Endothelial cell of umbilical vein (primary cell): Measurements from ENCODE around the gene BRD1. TPM values are rescaled to one million over a fixed set of nuclear protein-coding genes. Genes with fewer than 3 reads are reported as not detected.

ENCODE experiments used
- BruUV-seq: library from RNA; stranded (reverse); fragments of 400-500 nt; replicated peaks from 2 replicates; lab custom pipeline; 2021; lab: Mats Ljungman, UMichigan
- CTCF ChIA-PET: fragments of 300-600, 350-600 bp; sonication (Branson Sonifier 250); formaldehyde crosslinking; loops from one replicate; lab custom pipeline; 2021; ENCODE audit warnings: antibody characterized with exemption, inconsistent platforms; lab: Charles Lee
- POLR2A ChIA-PET: fragments of 300-600, 350-600 bp; sonication (Branson Sonifier 250); formaldehyde crosslinking; loops from one replicate; lab custom pipeline; 2021; ENCODE audit warnings: antibody characterized with exemption, inconsistent platforms; lab: Charles Lee
- DNase-seq: peaks from one replicate; pipeline ENCODE4 v3.0.0-alpha.2; 2011; ENCODE audit warnings: low read depth, low spot score
- FAIRE-seq: peaks from 2 replicates; lab custom pipeline; 2011; peaks lifted over from hg19 to GRCh38; lab: Jason Lieb, UNC
- H2AFZ ChIP-seq: 2 replicates; pipeline ENCODE4 v1.6.0; 2012; ENCODE audit warnings: low read depth, low read length, control low read depth, inconsistent platforms
- H3K27ac ChIP-seq: 2 replicates; pipeline ENCODE4 v1.5.1; 2011; ENCODE audit warnings: low read depth, mild to moderate bottlenecking, control low read depth, low read length, moderate library complexity; ENCODE audit not compliant: insufficient read depth
- H3K27me3 ChIP-seq, 2 experiments: 2 replicates each; pipeline versions ENCODE4 v1.6.0 to v1.6.1; 2011; ENCODE audit warnings: low read length in 2 of 2, mixed read lengths in 1 of 2; ENCODE audit not compliant: control insufficient read depth in 2 of 2, insufficient read depth in 2 of 2
- H3K36me3 ChIP-seq, 2 experiments: 2 replicates in 1 of 2; 3 replicates in 1 of 2; pipeline ENCODE4 v1.5.1; 2011; ENCODE audit warnings: low read length in 2 of 2, mild to moderate bottlenecking in 1 of 2, moderate library complexity in 1 of 2; ENCODE audit not compliant: control insufficient read depth in 2 of 2, insufficient read depth in 2 of 2; ENCODE audit errors: extremely low read depth in 1 of 2
- H3K4me1 ChIP-seq: 3 replicates; pipeline ENCODE4 v1.5.1; 2011; ENCODE audit warnings: mild to moderate bottlenecking, low read length; ENCODE audit not compliant: control insufficient read depth, insufficient read depth; ENCODE audit errors: extremely low read depth
- H3K4me2 ChIP-seq: 2 replicates; pipeline ENCODE4 v1.6.1; 2011; ENCODE audit warnings: low read length, control low read depth, mixed read lengths; ENCODE audit not compliant: insufficient read depth
- H3K4me3 ChIP-seq, 3 experiments: fragments of 200-600 bp in 1 of 3; sonication (generic), shearing (Covaris generic) in 1 of 3; replicated peaks in 1 of 3; 2 replicates each; pipeline ENCODE4 v1.5.1; 2011 to 2016; ENCODE audit warnings: control low read depth in 3 of 3, low read length in 3 of 3, mild to moderate bottlenecking in 2 of 3, inconsistent platforms in 1 of 3, low read depth in 1 of 3, moderate library complexity in 1 of 3; ENCODE audit not compliant: insufficient read depth in 1 of 3
- H3K79me2 ChIP-seq: 2 replicates; pipeline ENCODE4 v1.6.0; 2012; ENCODE audit warnings: low read length, inconsistent platforms; ENCODE audit not compliant: control insufficient read depth, insufficient read depth
- H3K9ac ChIP-seq: replicated peaks from 2 replicates; pipeline ENCODE3; 2011; ENCODE audit warnings: low read length, control low read depth; ENCODE audit not compliant: insufficient read depth; ENCODE audit errors: extremely low read depth
- H3K9me1 ChIP-seq: replicated peaks from 3 replicates; pipeline ENCODE4 v1.6.0; 2011; ENCODE audit warnings: mild to moderate bottlenecking, low read length; ENCODE audit not compliant: control insufficient read depth, insufficient read depth; ENCODE audit errors: extremely low read depth
- H3K9me3 ChIP-seq: replicated peaks from 2 replicates; pipeline ENCODE4 v1.5.1; 2012; ENCODE audit warnings: low read length, inconsistent platforms; ENCODE audit not compliant: control insufficient read depth, insufficient read depth
- H4K20me1 ChIP-seq: replicated peaks from 2 replicates; pipeline ENCODE3; 2011; ENCODE audit warnings: mild to moderate bottlenecking, low read length; ENCODE audit not compliant: control insufficient read depth, insufficient read depth; ENCODE audit errors: extremely low read depth
- EZH2 ChIP-seq: IDR thresholded peaks from 2 replicates; pipeline ENCODE4 v1.6.1; 2012; ENCODE audit warnings: borderline replicate concordance, low read depth, mild to moderate bottlenecking, moderate library complexity, low read length, inconsistent platforms; ENCODE audit not compliant: severe bottlenecking
- GATA2 ChIP-seq: IDR thresholded peaks from 2 replicates; pipeline ENCODE4 v1.7.0; 2011; ENCODE audit warnings: low read depth, mild to moderate bottlenecking, moderate library complexity, mixed read lengths, low read length; ENCODE audit not compliant: insufficient read length, insufficient read depth
- MYC ChIP-seq: IDR thresholded peaks from one replicate; pipeline ENCODE4 v1.6.1; 2011; ENCODE audit warnings: mild to moderate bottlenecking, low read depth, low read length
- POLR2A ChIP-seq: IDR thresholded peaks from 2 replicates; pipeline ENCODE4 v1.6.1; 2012; ENCODE audit warnings: low read depth, mild to moderate bottlenecking, control low read depth, low read length
- dilution Hi-C: fragments of 300-500 bp; cut with MboI; formaldehyde crosslinking; loops from one replicate; pipeline ENCODE4 v1.15.0; 2019; ENCODE audit warnings: low sequenced_read_pairs; ENCODE audit not compliant: extremely low pct_ligation_motif_present
- intact Hi-C: fragments of 100-400 bp; cut with micrococcal nuclease; formaldehyde crosslinking; loops from one replicate; pipeline ENCODE4 v1.10.0; 2022
- polyA plus RNA-seq, 4 experiments: library from polyadenylated mRNA; depleted of rRNA in 3 of 4; stranded (reverse) in 3 of 4; unstranded in 1 of 4; fragments of >200 nt; gene quantifications; 2 replicates each; pipeline versions ENCODE4 v1.2.1 to v1.2.3, GENCODE V29; 2011 to 2012; ENCODE audit warnings: missing spikeins in 1 of 4
- total RNA-seq: library from RNA; stranded (reverse); gene quantifications from 2 replicates; pipeline ENCODE4 v1.2.3, GENCODE V29; 2021
- TF ChIP-seq, protein P1 (sequence below), 2 donors: IDR thresholded peaks; 1 replicate in 1 of 2; 2 replicates in 1 of 2; pipeline ENCODE4 v1.5.1; 2011; ENCODE audit warnings: low read length in 2 of 2, mild to moderate bottlenecking in 2 of 2, moderate library complexity in 2 of 2, control low read depth in 1 of 2, inconsistent platforms in 1 of 2, low read depth in 1 of 2; ENCODE audit not compliant: insufficient read depth in 1 of 2; ENCODE audit errors: extremely low read depth in 1 of 2
- TF ChIP-seq, protein P2 (sequence below): IDR thresholded peaks from 2 replicates; pipeline ENCODE4 v1.6.1; 2011; ENCODE audit not compliant: insufficient read depth, insufficient read length

Gene BRD1
- total and polyA plus RNA-seq, 2 donors (not counting 3 experiments of a cell fraction or from before 2014, with no cell fraction given) = 8.1 to 41.1 TPM

DNA sequence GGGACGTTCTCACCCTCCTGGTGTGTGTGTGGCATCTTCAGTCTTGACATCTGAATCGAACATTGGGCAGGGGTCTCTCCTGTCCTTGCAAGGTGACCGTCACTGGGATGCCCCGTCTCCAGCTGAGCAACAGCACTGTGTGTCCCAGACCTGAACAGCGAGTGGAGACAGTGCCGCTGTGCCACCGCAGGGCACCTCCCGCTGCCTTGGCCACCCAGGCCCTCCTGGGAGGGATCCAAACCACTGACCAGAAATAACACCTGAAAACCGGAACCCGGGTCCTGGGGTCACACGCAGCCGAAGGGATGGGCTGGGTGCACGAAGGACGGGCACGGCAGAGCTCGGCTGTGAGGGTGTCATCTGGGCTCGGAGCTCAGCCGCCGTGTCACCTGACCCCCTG, 102.2 kb downstream of the BRD1 start:
- H3K36me3 ChIP-seq = no peaks in the 10 kb centered on the region
- POLR2A ChIA-PET = no interaction called here
- H3K27me3 ChIP-seq = peaks cover 5 to 6% of the 10 kb centered on the region in 2 experiments
- no TSS peak for BruUV-seq
- no peak overlapping the region for H3K9ac ChIP-seq
- no peak overlapping the region for H3K4me3 ChIP-seq
- CTCF ChIA-PET = interaction anchor here (0.8 to 4.3 kb wide), 4 partner anchors 69 to 93 kb away, joined by 4 to 17 read pairs (median 6); no protein-coding TSS in a partner anchor
- H2AFZ ChIP-seq = no peak overlapping the region
- H4K20me1 ChIP-seq = no peaks in the 10 kb centered on the region
- TF ChIP-seq POLR2A (no peak), GATA2 (no peak)
- no peaks in the 10 kb centered on the region for H3K79me2 ChIP-seq
- H3K9me1 ChIP-seq = no peaks in the 10 kb centered on the region
- H3K4me2 ChIP-seq = no peak overlapping the region
- no peaks in the 10 kb centered on the region for H3K9me3 ChIP-seq
- H3K4me1 ChIP-seq = peaks cover 8% of the 10 kb centered on the region
- dilution Hi-C loops = no loop called here
- H3K27ac ChIP-seq = no peak overlapping the region
- FAIRE-seq = no peak
- DNase-seq = no peak
- intact Hi-C loops = loop anchor here (2.0 to 10.0 kb wide), 4 partner anchors 93 to 1151 kb away; no protein-coding TSS in a partner anchor

DNA sequence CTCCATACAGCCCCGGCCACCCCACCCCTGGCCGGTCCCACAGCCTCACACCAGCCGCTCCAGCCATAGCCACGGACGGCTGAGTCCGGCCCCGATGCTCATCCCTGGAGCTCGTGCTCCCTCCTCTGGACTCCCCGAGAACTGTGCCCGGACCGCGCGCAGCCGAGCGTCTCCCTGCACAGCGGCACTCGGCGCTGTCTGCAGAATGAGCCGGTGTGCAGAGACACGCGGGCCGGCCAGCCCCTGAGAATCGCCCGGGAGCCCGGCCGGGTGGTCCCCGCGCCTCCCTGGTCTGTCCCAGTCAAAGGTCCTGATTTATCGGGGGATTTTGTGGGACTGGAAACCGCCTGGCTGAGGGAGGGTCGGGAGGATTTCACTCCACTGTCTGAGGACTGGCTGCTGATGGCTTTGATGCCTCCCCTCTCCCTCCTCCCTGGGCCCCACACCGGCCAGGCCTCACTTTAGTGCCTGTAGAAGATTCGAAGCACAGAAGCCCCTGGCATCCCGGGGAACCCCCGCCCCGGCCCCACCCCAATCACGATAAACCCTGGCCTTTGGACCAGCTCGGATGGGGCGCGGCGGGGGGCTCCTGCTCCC, 102.7 kb downstream of the BRD1 start:
- no peaks in the 10 kb centered on the region for H3K9me1 ChIP-seq
- no peak overlapping the region for H2AFZ ChIP-seq
- POLR2A ChIA-PET = no interaction called here
- H3K9ac ChIP-seq = no peak overlapping the region
- peak; percentile 88 for FAIRE-seq
- dilution Hi-C loops (no loop called here), intact Hi-C loops (loop anchor here (1.0 to 10.0 kb wide), 5 partner anchors 92 to 1150 kb away; no protein-coding TSS in a partner anchor)
- H3K27ac ChIP-seq = no peak overlapping the region
- no TSS peak for BruUV-seq
- H3K79me2 ChIP-seq = no peaks in the 10 kb centered on the region
- DNase-seq = peak; percentile 52
- no peak overlapping the region for H3K4me3 ChIP-seq
- TF ChIP-seq, protein P1, sequence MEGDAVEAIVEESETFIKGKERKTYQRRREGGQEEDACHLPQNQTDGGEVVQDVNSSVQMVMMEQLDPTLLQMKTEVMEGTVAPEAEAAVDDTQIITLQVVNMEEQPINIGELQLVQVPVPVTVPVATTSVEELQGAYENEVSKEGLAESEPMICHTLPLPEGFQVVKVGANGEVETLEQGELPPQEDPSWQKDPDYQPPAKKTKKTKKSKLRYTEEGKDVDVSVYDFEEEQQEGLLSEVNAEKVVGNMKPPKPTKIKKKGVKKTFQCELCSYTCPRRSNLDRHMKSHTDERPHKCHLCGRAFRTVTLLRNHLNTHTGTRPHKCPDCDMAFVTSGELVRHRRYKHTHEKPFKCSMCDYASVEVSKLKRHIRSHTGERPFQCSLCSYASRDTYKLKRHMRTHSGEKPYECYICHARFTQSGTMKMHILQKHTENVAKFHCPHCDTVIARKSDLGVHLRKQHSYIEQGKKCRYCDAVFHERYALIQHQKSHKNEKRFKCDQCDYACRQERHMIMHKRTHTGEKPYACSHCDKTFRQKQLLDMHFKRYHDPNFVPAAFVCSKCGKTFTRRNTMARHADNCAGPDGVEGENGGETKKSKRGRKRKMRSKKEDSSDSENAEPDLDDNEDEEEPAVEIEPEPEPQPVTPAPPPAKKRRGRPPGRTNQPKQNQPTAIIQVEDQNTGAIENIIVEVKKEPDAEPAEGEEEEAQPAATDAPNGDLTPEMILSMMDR (IDR thresholded peaks at IDR 0.05; ENCODE audit: extremely low read depth in 1 of 2, insufficient read depth in 1 of 2, low read depth in 1 of 2, low read length in 2 of 2) = peak; percentile 77 to 94
- peak; percentile 31 for TF ChIP-seq EZH2
- TF ChIP-seq, protein P2, sequence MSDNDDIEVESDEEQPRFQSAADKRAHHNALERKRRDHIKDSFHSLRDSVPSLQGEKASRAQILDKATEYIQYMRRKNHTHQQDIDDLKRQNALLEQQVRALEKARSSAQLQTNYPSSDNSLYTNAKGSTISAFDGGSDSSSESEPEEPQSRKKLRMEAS = no peak
- TF ChIP-seq GATA2 = no peak
- no peak for TF ChIP-seq MYC
- H3K36me3 ChIP-seq = no peaks in the 10 kb centered on the region
- H3K27me3 ChIP-seq = peaks cover 5 to 6% of the 10 kb centered on the region in 2 experiments
- H3K9me3 ChIP-seq = no peaks in the 10 kb centered on the region
- H4K20me1 ChIP-seq = no peaks in the 10 kb centered on the region
- CTCF ChIA-PET = interaction anchor here (0.8 to 4.3 kb wide), 8 partner anchors 17 to 1232 kb away, joined by 3 to 17 read pairs (median 5); no protein-coding TSS in a partner anchor
- H3K4me1 ChIP-seq = peaks cover 8% of the 10 kb centered on the region
- H3K4me2 ChIP-seq = no peak overlapping the region
